HS-5 (cell line): ENCODE data around the gene ADAR.
A peak's percentile ranks its signal among the peaks of the same experiment; 100 is the strongest.

Experiments used
- DNase-seq: peaks from one replicate; pipeline ENCODE4 v3.0.0-alpha.2; 2012; ENCODE audit warnings: low read depth

Gene ADAR

GRCh38 chr1:154581766-154582165, 26.2 kb downstream of the ADAR start:
- no peak for DNase-seq

GRCh38 chr1:154579374-154579773, 28.6 kb downstream of the ADAR start:
- DNase-seq = no peak

GRCh38 chr1:154578058-154578418, 29.9 kb downstream of the ADAR start:
- no peak for DNase-seq

GRCh38 chr1:154577346-154578057, 30.5 kb downstream of the ADAR start:
- DNase-seq = no peak

GRCh38 chr1:154575951-154576566, 31.9 kb downstream of the ADAR start:
- no peak for DNase-seq

GRCh38 chr1:154575147-154575927, 32.6 kb downstream of the ADAR start:
- DNase-seq = no peak

GRCh38 chr1:154574716-154575115, 33.3 kb downstream of the ADAR start:
- DNase-seq = no peak

GRCh38 chr1:154573168-154573510, 34.8 kb downstream of the ADAR start:
- no peak for DNase-seq

- no peak for DNase-seq
Observed at GRCh38 chr1:154572468-154573167, 35.4 kb downstream of the ADAR start.

GRCh38 chr1:154571964-154572288, 36.1 kb downstream of the ADAR start:
- DNase-seq = no peak

GRCh38 chr1:154571244-154571963, 36.6 kb downstream of the ADAR start:
- DNase-seq = no peak

- no peak for DNase-seq
Observed at GRCh38 chr1:154568157-154568815, 39.7 kb downstream of the ADAR start.

GRCh38 chr1:154567386-154568156, 40.4 kb downstream of the ADAR start, which contains the start of gene CHRNB2:
Gene CHRNB2, plus strand, starts transcription at chr1:154567778. Its CDS starts 267 bp downstream, at chr1:154568045.
- no peak for DNase-seq

- no peak for DNase-seq
Observed at GRCh38 chr1:154565876-154566275, 42.1 kb downstream of the ADAR start.

- peak; percentile 76 for DNase-seq
Observed at GRCh38 chr1:154559466-154560044, 48.4 kb downstream of the ADAR start.

- peak; percentile 92 for DNase-seq
Observed at GRCh38 chr1:154558720-154559465, 49.1 kb downstream of the ADAR start.

GRCh38 chr1:154557939-154558719, 49.9 kb downstream of the ADAR start, which contains the start of gene UBE2Q1:
Gene UBE2Q1, minus strand, starts transcription at chr1:154558662. Its CDS starts 109 bp downstream, at chr1:154558553.
- no peak for DNase-seq

- no peak for DNase-seq
Observed at GRCh38 chr1:154557248-154557938, 50.6 kb downstream of the ADAR start.
